SK-N-MC (cell line): ENCODE measurements around the gene MMS19.

ENCODE experiments used
- DNase-seq: peaks from one replicate; pipeline ENCODE4 v3.0.0-alpha.2; 2011; ENCODE audit warnings: low read depth, low spot score
- H3K27ac ChIP-seq: fragments of 200-600 bp; sonication (generic); 2 replicates; pipeline ENCODE4 v1.5.1; 2016; ENCODE audit warnings: mixed run types
- H3K36me3 ChIP-seq: fragments of 200-600 bp; sonication (generic); 2 replicates; pipeline ENCODE4 v1.6.1; 2017; ENCODE audit warnings: antibody characterized with exemption, low read length, mixed read lengths; ENCODE audit not compliant: insufficient read depth
- H3K4me3 ChIP-seq: fragments of 200-600 bp; sonication (generic); 2 replicates; pipeline ENCODE4 v1.5.1; 2016
- H3K9ac ChIP-seq: fragments of 200-600 bp; sonication (generic); 2 replicates; pipeline ENCODE4 v1.8.0; 2017; ENCODE audit warnings: mixed run types, mixed read lengths; ENCODE audit not compliant: insufficient read length
- H3K9me3 ChIP-seq: fragments of 200-600 bp; sonication (generic); 2 replicates; pipeline ENCODE4 v1.6.1; 2017; ENCODE audit warnings: low read depth, mild to moderate bottlenecking, antibody characterized with exemption, low read length, moderate library complexity, mixed read lengths
- EZH2 ChIP-seq: fragments of 200-600 bp; sonication (generic); IDR thresholded peaks from one replicate; pipeline ENCODE4 v1.6.1; 2017; ENCODE audit warnings: antibody characterized with exemption
- FOXP2 ChIP-seq: optimal IDR thresholded peaks from 2 replicates; pipeline ENCODE3; 2011; ENCODE audit warnings: mild to moderate bottlenecking, moderate library complexity; ENCODE audit not compliant: insufficient read depth; ENCODE audit errors: extremely low read length, control extremely low read depth
- POLR2AphosphoS5 ChIP-seq: IDR thresholded peaks from 2 replicates; pipeline ENCODE4 v1.6.1; 2012; ENCODE audit warnings: mild to moderate bottlenecking, low read depth, low read length, borderline replicate concordance

Gene MMS19

GRCh38 chr10:97464226-97464625, 34.0 kb downstream of the MMS19 start:
- Histone ChIP-seq H3K27ac (peak overlapping the region; percentile 60; the same call in 1 of the 2 replicates), H3K9me3 (no peaks in the 10 kb centered on the region), H3K4me3 (no peak overlapping the region), H3K36me3 (peaks cover 42% of the 10 kb centered on the region), H3K9ac (no peak overlapping the region)
- no peak for DNase-seq
- TF ChIP-seq EZH2, result no peak
- no peak for TF ChIP-seq FOXP2
- TF ChIP-seq POLR2AphosphoS5, result no peak

GRCh38 chr10:97463363-97464132, 34.7 kb downstream of the MMS19 start:
- Histone ChIP-seq H3K9me3 (no peaks in the 10 kb centered on the region), H3K9ac (no peak overlapping the region), H3K4me3 (no peak overlapping the region), H3K36me3 (peaks cover 46% of the 10 kb centered on the region), H3K27ac (peak overlapping the region; percentile 60; the same call in 1 of the 2 replicates)
- DNase-seq, result no peak
- TF ChIP-seq EZH2 (no peak), FOXP2 (no peak), POLR2AphosphoS5 (no peak)

DNA sequence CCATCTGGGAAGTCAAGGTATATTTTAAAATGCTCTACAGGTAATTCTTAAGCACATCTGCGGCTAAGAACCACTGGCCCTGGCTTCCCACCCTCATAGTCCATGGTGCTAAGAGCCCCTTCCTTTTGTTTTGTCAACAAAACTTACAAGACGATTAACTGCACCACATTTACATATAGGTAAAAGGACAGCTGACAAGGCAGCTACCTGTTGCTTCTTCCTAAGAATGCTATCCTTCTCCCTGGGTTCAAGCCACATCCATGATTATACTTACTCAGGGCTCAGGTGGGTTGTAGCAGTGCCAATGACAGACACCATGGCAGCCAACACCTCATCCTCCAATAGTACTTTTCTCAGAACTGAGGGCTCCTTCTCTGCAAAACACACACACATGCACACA, 35.9 kb downstream of the MMS19 start:
- no peak for TF ChIP-seq POLR2AphosphoS5
- TF ChIP-seq EZH2, result no peak
- TF ChIP-seq FOXP2, result no peak
- peaks cover 53% of the 10 kb centered on the region for H3K36me3 ChIP-seq

DNA sequence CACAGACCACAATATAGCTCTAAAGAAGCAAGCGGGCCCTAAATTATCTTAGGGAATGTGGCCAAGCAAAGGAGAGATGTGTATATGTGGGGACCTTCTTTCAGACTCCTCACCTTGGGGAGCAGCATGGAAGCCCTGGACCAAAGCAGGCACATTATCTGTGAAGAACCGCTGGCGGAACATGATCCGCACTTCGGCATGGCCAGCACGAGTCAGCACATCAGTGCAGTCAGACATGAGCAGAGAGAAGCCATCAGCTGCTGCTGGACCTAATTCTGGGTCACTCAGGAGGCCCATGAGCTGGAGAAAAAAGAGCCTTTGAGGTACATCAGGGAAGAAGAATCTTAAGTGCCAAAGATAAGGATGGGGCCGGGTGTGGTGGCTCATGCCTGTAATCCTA, 38.3 kb downstream of the MMS19 start:
- H3K4me3 ChIP-seq, result no peak overlapping the region
- no peak overlapping the region for H3K27ac ChIP-seq
- no peak overlapping the region for H3K9ac ChIP-seq
- H3K9me3 ChIP-seq, result no peaks in the 10 kb centered on the region
- no peak for DNase-seq
- peaks cover 50% of the 10 kb centered on the region for H3K36me3 ChIP-seq
- TF ChIP-seq EZH2, result no peak
- no peak for TF ChIP-seq POLR2AphosphoS5
- TF ChIP-seq FOXP2, result no peak

More for the DNA sequence above, 35.9 kb downstream of the MMS19 start:
- no peak for DNase-seq
- Histone ChIP-seq H3K4me3 (no peak overlapping the region), H3K27ac (no peak overlapping the region), H3K9ac (no peak overlapping the region), H3K9me3 (no peaks in the 10 kb centered on the region)

- Histone ChIP-seq H3K4me3 (no peak overlapping the region), H3K27ac (no peak overlapping the region), H3K9ac (no peak overlapping the region), H3K36me3 (peaks cover 49% of the 10 kb centered on the region), H3K9me3 (no peaks in the 10 kb centered on the region)
- DNase-seq, result no peak
- TF ChIP-seq EZH2 (no peak), FOXP2 (no peak), POLR2AphosphoS5 (no peak)
Observed at GRCh38 chr10:97459111-97459510, 39.1 kb downstream of the MMS19 start.

GRCh38 chr10:97456686-97457065, 41.5 kb downstream of the MMS19 start:
- H3K36me3 ChIP-seq, result peaks cover 28% of the 10 kb centered on the region
- H3K27ac ChIP-seq, result no peak overlapping the region
- DNase-seq, result no peak

DNA sequence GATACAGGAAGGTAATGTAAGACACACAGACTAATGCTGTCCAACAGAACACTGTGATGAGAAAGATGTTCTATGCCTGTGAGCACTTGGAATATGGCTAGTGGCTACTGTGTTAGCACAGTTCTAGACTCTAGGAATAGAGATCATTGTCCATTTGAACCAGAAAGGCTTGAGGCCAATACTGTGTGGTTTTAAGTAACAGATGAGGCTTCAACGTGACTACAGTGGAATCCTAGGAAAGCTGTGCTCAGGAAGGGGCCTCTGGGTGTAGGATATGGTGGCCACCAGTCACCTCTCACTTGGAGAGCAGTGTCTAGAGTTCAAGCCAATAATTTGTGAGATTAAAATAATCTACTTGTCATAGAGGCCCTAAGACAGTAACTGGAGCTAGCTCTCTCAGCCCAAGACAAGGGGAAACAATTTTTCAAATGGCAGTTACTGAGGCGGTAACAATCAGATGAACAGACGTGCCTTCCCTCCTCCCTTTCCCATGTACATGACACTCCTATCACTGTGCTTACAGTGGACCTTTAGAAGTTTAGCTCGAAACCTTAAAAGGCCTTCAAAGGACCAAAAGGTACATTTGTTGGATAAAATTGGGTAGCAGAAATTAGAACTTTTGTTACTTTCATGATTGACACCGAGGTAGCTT, 42.1 kb downstream of the MMS19 start:
- no peak for TF ChIP-seq EZH2
- no peak for TF ChIP-seq FOXP2
- TF ChIP-seq POLR2AphosphoS5, result no peak
- no peak overlapping the region for H3K27ac ChIP-seq

More at GRCh38 chr10:97456686-97457065, 41.5 kb downstream of the MMS19 start:
- Histone ChIP-seq H3K9ac (no peak overlapping the region), H3K4me3 (no peak overlapping the region), H3K9me3 (no peaks in the 10 kb centered on the region)
- no peak for TF ChIP-seq EZH2
- no peak for TF ChIP-seq FOXP2
- TF ChIP-seq POLR2AphosphoS5, result no peak

GRCh38 chr10:97454330-97455036, 43.7 kb downstream of the MMS19 start:
- DNase-seq, result no peak
- Histone ChIP-seq H3K27ac (no peak overlapping the region), H3K9me3 (no peaks in the 10 kb centered on the region), H3K36me3 (peaks cover 16% of the 10 kb centered on the region), H3K4me3 (no peak overlapping the region), H3K9ac (no peak overlapping the region)
- no peak for TF ChIP-seq EZH2
- TF ChIP-seq FOXP2, result no peak
- TF ChIP-seq POLR2AphosphoS5, result no peak

More for the DNA sequence above, 42.1 kb downstream of the MMS19 start:
- no peak overlapping the region for H3K4me3 ChIP-seq
- H3K36me3 ChIP-seq, result peaks cover 26% of the 10 kb centered on the region
- DNase-seq, result no peak
- H3K9me3 ChIP-seq, result no peaks in the 10 kb centered on the region
- no peak overlapping the region for H3K9ac ChIP-seq
